ENCODE measurements around the gene APOC3. TPM values are rescaled to one million over a fixed set of nuclear protein-coding genes. Genes with fewer than 3 reads are reported as not detected.

APOC3 gene
- total and polyA plus RNA-seq, 2 experiments from 2014 or later, result not detected

DNA sequence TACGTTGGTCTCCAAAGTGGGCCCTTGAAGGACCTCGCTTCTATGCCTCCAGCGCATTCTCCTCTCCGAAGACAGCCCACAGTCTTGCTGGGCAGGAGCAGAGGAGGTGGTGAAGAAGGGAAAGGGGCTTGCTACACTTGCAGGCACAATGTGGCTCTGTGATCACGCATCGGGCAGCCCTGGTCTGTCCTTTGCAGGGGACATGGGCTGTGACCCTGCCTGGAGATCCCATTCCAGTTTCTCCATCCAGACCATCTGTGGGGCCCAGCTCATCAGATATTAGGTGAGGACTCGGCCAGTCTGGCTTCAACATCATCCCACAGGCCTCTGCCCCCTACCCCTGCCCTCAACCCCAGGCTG is 6.9 kb downstream of the APOC3 start (continued):
- no peak for TF ChIP-seq JUNB (IDR thresholded peaks at IDR 0.05; ENCODE audit: unreplicated experiment)
- TF ChIP-seq NANOG (IDR thresholded peaks at IDR 0.05; ENCODE audit: borderline replicate concordance), result no peak
- TF ChIP-seq EZH2 (IDR thresholded peaks at IDR 0.05; ENCODE audit: low read depth, unreplicated experiment), result no peak
- TF ChIP-seq ETS1 (IDR thresholded peaks at IDR 0.05), result no peak
- TF ChIP-seq, protein P1, sequence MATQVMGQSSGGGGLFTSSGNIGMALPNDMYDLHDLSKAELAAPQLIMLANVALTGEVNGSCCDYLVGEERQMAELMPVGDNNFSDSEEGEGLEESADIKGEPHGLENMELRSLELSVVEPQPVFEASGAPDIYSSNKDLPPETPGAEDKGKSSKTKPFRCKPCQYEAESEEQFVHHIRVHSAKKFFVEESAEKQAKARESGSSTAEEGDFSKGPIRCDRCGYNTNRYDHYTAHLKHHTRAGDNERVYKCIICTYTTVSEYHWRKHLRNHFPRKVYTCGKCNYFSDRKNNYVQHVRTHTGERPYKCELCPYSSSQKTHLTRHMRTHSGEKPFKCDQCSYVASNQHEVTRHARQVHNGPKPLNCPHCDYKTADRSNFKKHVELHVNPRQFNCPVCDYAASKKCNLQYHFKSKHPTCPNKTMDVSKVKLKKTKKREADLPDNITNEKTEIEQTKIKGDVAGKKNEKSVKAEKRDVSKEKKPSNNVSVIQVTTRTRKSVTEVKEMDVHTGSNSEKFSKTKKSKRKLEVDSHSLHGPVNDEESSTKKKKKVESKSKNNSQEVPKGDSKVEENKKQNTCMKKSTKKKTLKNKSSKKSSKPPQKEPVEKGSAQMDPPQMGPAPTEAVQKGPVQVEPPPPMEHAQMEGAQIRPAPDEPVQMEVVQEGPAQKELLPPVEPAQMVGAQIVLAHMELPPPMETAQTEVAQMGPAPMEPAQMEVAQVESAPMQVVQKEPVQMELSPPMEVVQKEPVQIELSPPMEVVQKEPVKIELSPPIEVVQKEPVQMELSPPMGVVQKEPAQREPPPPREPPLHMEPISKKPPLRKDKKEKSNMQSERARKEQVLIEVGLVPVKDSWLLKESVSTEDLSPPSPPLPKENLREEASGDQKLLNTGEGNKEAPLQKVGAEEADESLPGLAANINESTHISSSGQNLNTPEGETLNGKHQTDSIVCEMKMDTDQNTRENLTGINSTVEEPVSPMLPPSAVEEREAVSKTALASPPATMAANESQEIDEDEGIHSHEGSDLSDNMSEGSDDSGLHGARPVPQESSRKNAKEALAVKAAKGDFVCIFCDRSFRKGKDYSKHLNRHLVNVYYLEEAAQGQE (IDR thresholded peaks at IDR 0.05; ENCODE audit: unreplicated experiment), result no peak
- no peak for TF ChIP-seq ZNF331 (CRISPR knock-in tag; IDR thresholded peaks at IDR 0.05; ENCODE audit: low read depth)
- no peak for TF ChIP-seq ZNF114 (CRISPR knock-in tag; IDR thresholded peaks at IDR 0.05)
- TF ChIP-seq EZH2phosphoT487 (IDR thresholded peaks at IDR 0.05; ENCODE audit: unreplicated experiment), result no peak

GRCh38 chr11:116837231-116838091 is 7.8 kb downstream of the APOC3 start, which contains the start of gene APOA1:
Gene APOA1 (minus strand): TSS chr11:116837622. CDS start chr11:116837387, 235 bp downstream.
- Histone ChIP-seq H3K36me3 (ENCODE audit: insufficient read depth) (no peaks in the 10 kb centered on the region), H3K4me1 (ENCODE audit: insufficient read depth) (peaks cover 6% of the 10 kb centered on the region; the same call in 1 of the 2 replicates), H3K79me2 (replicated peaks; ENCODE audit: insufficient read depth) (no peaks in the 10 kb centered on the region), H3K4me3 (no peak within 1 kb of the TSS), H4K20me1 (replicated peaks; ENCODE audit: insufficient read depth) (no peaks in the 10 kb centered on the region), H3K9me2 (ENCODE audit: insufficient read depth) (no peaks in the 10 kb centered on the region), H3F3A (replicated peaks; ENCODE audit: low read depth) (0 out of 2 replicates have a peak, but pooled peaks cover 3% of the 10 kb centered on the region), H3K27ac (ENCODE audit: low read depth) (no peak within 1 kb of the TSS), H2AFZ (peak within 1 kb of the TSS; percentile 100), H3K27me3 (ENCODE audit: insufficient read depth) (no peaks in the 10 kb centered on the region), H3K4me2 (no peak within 1 kb of the TSS)
- Mint-ChIP-seq H3K36me3 (ENCODE audit: low read depth) (no peaks in the 10 kb centered on the region), H3K27me3 (ENCODE audit: insufficient read depth, low read depth, poor library complexity) (peaks cover 14% of the 10 kb centered on the region), H3K27ac (no peak within 1 kb of the TSS), H3K4me3 (no peak within 1 kb of the TSS; the same call in 2 of the 3 replicates), H3K9me3 (no peaks in the 10 kb centered on the region), H3K4me1 (peaks cover 35% of the 10 kb centered on the region)
- peak; percentile 5 for ATAC-seq
- DNase-seq (ENCODE audit: low spot score), result peak; percentile 25
- TF ChIP-seq EZH2 (IDR thresholded peaks at IDR 0.05; ENCODE audit: low read depth, unreplicated experiment), result no peak
- no peak for TF ChIP-seq STAT1 (IDR thresholded peaks at IDR 0.05; ENCODE audit: unreplicated experiment)
- TF ChIP-seq ZNF114 (CRISPR knock-in tag; IDR thresholded peaks at IDR 0.05), result no peak
- no peak for TF ChIP-seq CTCF (conservative IDR thresholded peaks at IDR 0.05; ENCODE audit: low read depth in 2 of 2)
- TF ChIP-seq, protein P1 (IDR thresholded peaks at IDR 0.05; ENCODE audit: unreplicated experiment), result no peak
- no peak for TF ChIP-seq CREB1 (CRISPR knock-in tag; IDR thresholded peaks at IDR 0.05; ENCODE audit: low read depth)
- no peak for TF ChIP-seq ETS1 (IDR thresholded peaks at IDR 0.05)
- TF ChIP-seq JUNB (IDR thresholded peaks at IDR 0.05; ENCODE audit: unreplicated experiment), result no peak
- TF ChIP-seq ZNF331 (CRISPR knock-in tag; IDR thresholded peaks at IDR 0.05; ENCODE audit: low read depth), result no peak

Measured in GM23338 (cell line).